Stimulated activated CD8-positive, alpha-beta memory T cell treated with anti-CD3 and anti-CD28 coated beads, Interleukin-4, amount 100 ng/mL, for 4 hours (primary cell): Measurements from ENCODE around the gene HIRA.

ENCODE experiments used
- DNase-seq, 2 donors: peaks; one replicate each; pipeline ENCODE4 v3.0.0-alpha.2; 2020; ENCODE audit warnings: low read depth in 2 of 2, low spot score in 1 of 2

HIRA gene

GRCh38 chr22:19464546-19464945 is 33.0 kb upstream of the HIRA start:
- no peak for DNase-seq

GRCh38 chr22:19463491-19464469 is 32.2 kb upstream of the HIRA start:
- DNase-seq: no peak

DNA sequence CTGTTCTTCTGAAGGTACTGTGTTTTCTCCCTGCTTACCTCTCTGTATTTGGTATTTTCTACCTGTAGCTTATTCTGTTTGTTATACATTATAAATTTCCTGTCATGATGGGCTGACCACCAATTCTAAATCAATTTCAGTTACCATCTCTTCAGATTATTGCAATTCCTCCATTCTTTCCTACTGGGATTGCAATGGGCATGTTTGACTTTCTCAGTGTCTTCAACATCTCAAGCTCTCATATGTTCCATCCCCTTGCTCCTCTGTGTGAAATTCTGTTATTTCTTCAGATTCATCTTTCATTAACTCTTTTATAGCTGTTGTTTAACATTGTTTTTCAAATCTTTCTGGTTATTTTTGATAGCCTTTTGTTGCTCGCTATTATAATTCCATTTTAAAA is 31.5 kb upstream of the HIRA start:
- no peak for DNase-seq

DNA sequence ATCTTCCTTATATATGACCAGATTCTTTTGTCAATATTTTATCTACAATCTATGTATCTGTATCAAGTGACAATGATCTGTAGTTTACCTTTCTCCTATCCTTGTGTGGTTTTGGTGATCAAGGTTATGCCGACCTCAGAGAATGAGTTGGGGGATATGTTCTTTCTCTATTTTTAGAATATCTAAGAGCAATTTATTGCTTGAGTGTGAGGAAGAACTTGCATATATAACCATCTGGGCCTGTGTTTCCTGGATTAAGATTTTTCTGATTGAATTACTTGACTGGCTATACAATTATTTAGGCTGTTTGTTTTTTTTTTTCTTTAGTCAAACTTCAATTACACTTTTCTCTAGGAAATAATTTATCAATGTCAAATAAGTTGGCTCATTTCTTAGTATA is 30.0 kb upstream of the HIRA start:
- DNase-seq: no peak

- no peak for DNase-seq
These were observed 28.5 kb upstream of the HIRA start for GRCh38 chr22:19460036-19460435.

GRCh38 chr22:19457828-19458428 is 26.4 kb upstream of the HIRA start:
- DNase-seq: no peak

GRCh38 chr22:19456541-19456940 is 25.0 kb upstream of the HIRA start:
- DNase-seq: no peak

DNA sequence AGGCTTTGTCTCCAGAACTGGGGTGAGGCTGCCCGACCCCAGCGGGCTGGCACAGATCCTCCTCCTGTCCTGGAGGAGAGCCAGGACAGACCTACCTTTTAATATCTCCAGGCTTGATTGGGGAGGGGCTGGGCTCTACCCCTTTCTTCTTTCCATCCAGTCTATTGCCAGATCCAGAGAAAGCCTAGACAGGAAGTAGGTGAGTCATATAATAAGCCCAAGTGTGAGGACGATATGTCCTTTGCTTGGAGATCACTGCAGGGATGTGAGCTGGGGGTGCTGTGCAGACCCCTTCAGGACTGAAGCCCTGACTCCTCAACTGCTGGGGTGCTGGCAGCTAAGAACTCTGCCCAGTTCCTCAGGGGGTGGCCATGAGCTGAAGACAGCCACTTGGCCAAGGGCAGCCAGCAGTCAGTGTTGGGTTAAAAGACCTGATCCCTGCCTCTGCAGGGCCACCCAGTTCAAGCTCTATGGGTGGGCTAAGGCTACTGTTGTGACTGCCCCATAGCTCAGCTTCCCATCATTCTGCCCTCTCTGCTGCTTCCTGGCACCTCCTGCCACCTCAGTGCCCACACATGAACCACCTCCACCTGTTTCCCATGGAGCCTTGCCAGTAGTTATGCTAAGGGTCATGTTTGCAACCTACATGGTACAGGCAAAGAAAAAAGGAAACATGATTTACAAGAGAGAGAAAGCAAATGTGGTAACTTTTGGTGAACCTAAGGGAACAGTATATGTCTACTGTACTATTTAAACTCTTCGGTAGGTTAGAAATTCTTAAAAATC is 24.2 kb upstream of the HIRA start:
- DNase-seq: no peak

GRCh38 chr22:19455033-19455432 is 23.5 kb upstream of the HIRA start:
- DNase-seq: no peak

DNA sequence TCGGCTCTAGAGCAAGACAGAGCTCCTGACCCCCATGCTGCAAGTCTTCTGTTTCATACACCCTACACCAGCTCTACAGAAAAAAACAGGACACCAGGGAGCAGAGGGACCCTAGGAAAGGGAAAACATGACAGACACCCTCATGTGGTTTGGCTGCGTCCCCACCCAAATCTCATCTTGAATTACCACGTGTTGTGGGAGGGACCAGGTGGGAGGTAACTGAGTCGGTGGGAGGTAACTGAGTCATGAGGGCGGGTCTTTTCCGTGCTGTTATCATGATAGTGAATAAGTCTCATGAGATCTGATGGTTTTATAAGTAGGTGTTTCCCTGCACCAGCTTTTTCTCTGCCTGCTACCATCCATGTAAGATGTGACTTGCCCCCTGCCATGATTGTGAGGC is 22.6 kb upstream of the HIRA start:
- DNase-seq: no peak

DNA sequence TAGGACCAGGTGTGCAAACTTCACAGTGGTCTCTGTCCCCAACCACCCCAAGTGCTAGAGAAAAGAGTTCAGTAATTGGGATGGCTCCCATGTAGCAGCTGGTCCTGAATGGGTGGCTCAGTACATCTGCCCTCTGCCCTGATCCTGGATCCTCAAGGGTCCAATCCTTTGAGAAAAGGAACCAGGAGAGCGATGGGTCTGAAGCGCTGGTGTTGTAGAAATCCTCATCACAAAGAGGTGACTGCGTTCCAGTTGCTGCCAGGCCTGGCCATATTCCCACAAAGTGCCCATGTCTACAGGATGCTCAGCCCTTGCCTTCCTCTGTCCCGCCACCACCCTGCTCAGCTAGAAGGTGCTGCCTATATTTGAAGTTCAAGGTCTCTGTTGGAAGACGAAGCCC is 22.2 kb upstream of the HIRA start:
- DNase-seq: no peak

DNA sequence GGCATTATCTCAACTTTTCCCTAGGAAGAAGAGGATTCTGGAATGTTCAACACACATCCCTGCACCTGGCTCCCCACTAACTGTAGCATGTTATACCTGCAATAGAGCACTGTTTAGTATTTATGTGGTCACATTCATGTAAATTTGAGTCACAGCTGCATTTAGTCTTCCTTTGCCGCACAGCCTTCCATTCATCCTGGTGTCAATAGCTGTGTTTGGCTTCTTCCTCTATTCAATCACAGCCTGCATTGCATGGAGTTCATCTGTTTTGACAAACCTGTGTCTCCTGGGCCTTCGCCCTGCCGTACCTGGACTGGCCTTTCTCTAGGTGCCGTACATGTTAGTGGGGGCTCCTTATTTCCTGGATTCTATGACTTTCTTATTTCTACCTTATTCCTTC is 20.0 kb upstream of the HIRA start:
- no peak for DNase-seq

DNA sequence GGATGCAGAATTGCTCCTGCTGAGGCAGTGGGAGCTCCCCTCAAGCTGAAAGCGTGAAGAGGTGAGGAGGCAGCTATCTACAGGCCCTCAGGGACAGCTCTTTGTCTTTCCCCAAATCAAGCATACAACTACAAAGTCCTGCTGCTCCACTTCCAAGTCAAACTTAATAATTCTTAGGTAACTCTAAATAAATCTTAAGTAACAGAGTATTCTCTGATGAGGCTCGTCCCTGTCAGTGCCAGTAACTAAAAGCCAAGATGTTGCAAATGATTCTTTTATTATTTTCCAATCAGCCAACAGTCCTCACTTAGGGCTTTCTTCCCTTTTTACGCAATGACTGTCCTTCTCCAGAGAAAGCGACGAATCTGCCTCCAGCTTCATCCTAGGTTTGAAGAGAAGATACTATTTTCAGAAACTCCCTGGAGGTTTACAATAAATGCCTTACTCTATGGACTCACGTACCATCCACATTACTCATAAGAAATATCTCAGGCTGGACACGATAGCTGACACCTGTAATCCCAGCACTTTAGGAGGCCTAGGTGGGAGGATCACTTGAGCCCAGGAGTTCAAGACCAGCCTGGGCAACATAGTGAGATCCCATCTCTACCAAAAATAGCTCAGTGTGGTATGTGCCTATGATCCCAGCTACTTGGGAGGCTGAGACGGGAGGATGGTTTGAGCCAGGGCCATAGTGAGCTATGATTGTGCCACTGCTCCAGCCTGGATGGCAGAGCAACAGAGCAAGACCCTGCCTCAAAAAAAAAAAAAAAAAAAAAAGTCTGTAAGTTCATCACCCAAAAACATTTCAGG is 19.0 kb upstream of the HIRA start:
- no peak for DNase-seq

DNA sequence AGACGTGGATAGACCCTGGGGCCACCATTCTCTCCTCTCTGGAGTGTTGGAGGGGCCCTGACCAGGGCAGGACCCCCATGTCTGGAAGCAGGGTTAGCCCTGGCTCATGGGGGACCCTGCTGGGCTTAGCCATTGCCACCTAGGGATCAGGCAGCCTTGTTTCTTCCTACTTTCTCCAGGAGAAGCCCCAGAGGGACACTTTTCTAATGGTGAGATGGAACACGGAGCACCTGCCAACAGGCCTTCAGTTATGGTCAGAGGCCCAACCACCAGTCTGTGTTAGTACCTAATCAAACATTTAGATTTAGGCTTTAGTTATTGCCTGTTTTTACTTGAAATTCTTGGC is 17.9 kb upstream of the HIRA start:
- DNase-seq: no peak

DNA sequence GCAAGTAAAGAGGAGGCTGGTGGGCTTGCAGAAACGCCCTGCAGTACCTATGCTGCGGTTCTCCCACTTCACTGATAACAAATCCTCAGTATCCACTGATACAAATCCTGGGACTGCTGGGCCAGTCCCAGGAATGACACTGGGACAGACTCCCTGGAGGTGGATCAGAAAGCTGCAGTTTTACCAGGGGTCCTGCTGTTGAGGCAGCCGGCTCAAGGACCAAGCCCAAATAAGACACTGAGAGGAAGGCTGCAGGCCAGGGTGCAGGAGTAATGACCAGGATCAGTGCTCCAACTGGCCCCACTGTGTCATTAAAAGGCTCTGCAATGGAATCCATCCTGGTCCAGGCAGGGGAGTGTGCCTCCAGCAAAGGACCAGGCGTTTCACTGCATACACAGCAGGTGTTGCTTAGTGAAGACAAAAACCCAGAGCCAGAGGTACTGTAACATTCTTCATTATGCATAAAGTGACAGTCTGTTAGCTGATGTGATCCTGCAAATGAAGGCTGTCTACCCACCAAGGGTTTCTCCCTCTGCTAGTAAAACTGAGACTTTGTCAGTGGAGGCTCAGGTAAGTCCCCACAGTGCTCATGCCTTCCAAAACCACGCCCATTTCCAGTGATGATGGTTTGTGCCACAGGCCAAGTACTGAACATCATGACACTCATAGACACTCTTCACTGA is 17.3 kb upstream of the HIRA start:
- DNase-seq: no peak

DNA sequence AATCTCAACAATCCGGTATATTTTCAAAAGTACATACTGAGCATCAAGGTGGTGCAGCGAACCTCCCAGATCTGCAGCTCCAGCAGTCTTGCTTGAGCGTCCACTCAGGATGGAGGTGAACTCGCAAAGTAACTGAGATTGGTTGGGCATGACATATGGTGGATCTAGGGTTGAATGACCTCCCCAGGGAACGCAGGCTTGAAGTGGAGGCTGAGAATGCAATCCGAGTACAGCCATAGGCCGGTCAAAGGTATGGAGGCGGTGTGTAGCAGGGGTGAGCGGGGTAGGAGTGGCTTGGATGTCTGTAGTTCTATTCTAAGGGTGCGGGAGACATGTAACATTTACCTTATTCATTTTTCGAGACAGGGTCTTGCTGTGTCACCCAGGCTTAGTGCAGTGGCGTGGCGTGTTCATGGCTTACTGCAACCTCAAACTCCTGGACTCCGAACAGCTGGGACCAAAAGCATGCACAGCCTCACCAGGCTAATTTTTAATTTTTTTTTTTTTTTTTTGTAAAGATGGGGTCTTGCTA is 16.6 kb upstream of the HIRA start:
- no peak for DNase-seq

GRCh38 chr22:19447330-19448075 is 16.0 kb upstream of the HIRA start, which contains the start of gene C22orf39:
Gene C22orf39 (minus strand): TSS chr22:19447711. CDS start chr22:19447688, 23 bp downstream.
- peak; percentile 66 to 74 for DNase-seq

GRCh38 chr22:19446603-19447329 is 15.2 kb upstream of the HIRA start:
- DNase-seq: no peak
